Thymus (tissue), 11 donors: ENCODE data around the gene IER5L. TPM values are rescaled to one million over a fixed set of nuclear protein-coding genes. Genes with fewer than 3 reads are reported as not detected.
"Not testable (repeated sequence)": the region's sequence is repeated elsewhere in the genome, so short reads cannot be mapped to it uniquely, and the experiment has no call there.

Experiments
- DNase-seq, 9 donors: peaks; one replicate each; pipeline ENCODE4 v3.0.0-alpha.2; 2013; ENCODE audit warnings: low spot score in 9 of 9, low read depth in 6 of 9, missing footprints in 1 of 9
- H3K27ac ChIP-seq, 2 donors: one replicate each; pipeline ENCODE4 v1.5.1; 2013; ENCODE audit warnings: control low read depth in 1 of 2, low read depth in 1 of 2, low read length in 1 of 2, mild to moderate bottlenecking in 1 of 2, moderate library complexity in 1 of 2
- H3K27me3 ChIP-seq, 2 donors: one replicate each; pipeline ENCODE4 v1.5.1; 2013; ENCODE audit warnings: low read length in 1 of 2; ENCODE audit not compliant: control insufficient read depth in 2 of 2, insufficient read depth in 1 of 2
- H3K36me3 ChIP-seq, 2 donors: one replicate each; pipeline ENCODE4 v1.5.1; 2013; ENCODE audit warnings: low read length in 1 of 2, mild to moderate bottlenecking in 1 of 2, moderate library complexity in 1 of 2; ENCODE audit not compliant: control insufficient read depth in 2 of 2, insufficient read depth in 2 of 2
- H3K4me1 ChIP-seq, 2 donors: one replicate each; pipeline ENCODE4 v1.5.1; 2013; ENCODE audit warnings: low read length in 2 of 2; ENCODE audit not compliant: control insufficient read depth in 2 of 2, insufficient read depth in 2 of 2
- H3K4me3 ChIP-seq, 2 donors: one replicate each; pipeline ENCODE4 v1.5.1; 2013; ENCODE audit warnings: low read length in 2 of 2, control low read depth in 1 of 2, mild to moderate bottlenecking in 1 of 2
- H3K9me3 ChIP-seq, 2 donors: one replicate each; pipeline ENCODE4 v1.5.1; 2013; ENCODE audit warnings: low read length in 1 of 2, mild to moderate bottlenecking in 1 of 2; ENCODE audit not compliant: control insufficient read depth in 2 of 2, insufficient read depth in 1 of 2
- WGBS: extraction: QIAGEN DNeasy Blood & Tissue Kit; methylation state at CpG from one replicate; pipeline ENCODE4 v1.1.7; 2013; 5-methylcytosine and 5-hydroxymethylcytosine counted together
- polyA plus RNA-seq: library from polyadenylated mRNA; stranded (reverse); fragments of 200-250 nt; gene quantifications from one replicate; pipeline ENCODE4 v1.2.3, GENCODE V29; 2013
- total RNA-seq: library from RNA; stranded (reverse); fragments of 120-200 nt; gene quantifications from one replicate; pipeline ENCODE4 v1.2.4, GENCODE V29; 2013
- donor health status: healthy.

The IER5L gene
- total and polyA plus RNA-seq, 2 donors: 4.2 to 13.7 TPM

- Histone ChIP-seq H3K27ac (no peak overlapping the region), H3K9me3 (peaks cover 0 to 10% of the 10 kb centered on the region in 2 donors), H3K36me3 (no peaks in the 10 kb centered on the region), H3K27me3 (peaks cover 2 to 29% of the 10 kb centered on the region in 2 donors), H3K4me1 (no peaks in the 10 kb centered on the region), H3K4me3 (no peak overlapping the region)
- 94% methylated on average over 7 of the region's 7 CpGs for WGBS
- no peak for DNase-seq
Observed at GRCh38 chr9:129191234-129191633, 13.2 kb upstream of the IER5L start.

GRCh38 chr9:129189971-129190370 lies 11.9 kb upstream of the IER5L start:
- not testable (repeated sequence) for H3K36me3 ChIP-seq, H3K4me3 ChIP-seq, H3K9me3 ChIP-seq, H3K27ac ChIP-seq, DNase-seq, H3K4me1 ChIP-seq
- 97% methylated on average over 8 of the region's 8 CpGs for WGBS
- H3K27me3 ChIP-seq: peaks cover 2 to 19% of the 10 kb centered on the region in 2 donors

- no peaks in the 10 kb centered on the region for H3K36me3 ChIP-seq
- 90% methylated on average over 1 of the region's 1 CpG for WGBS
- H3K27ac ChIP-seq: no peak overlapping the region
- peaks cover 0 to 2% of the 10 kb centered on the region in 2 donors for H3K27me3 ChIP-seq
- no peak overlapping the region for H3K4me3 ChIP-seq
- no peak for DNase-seq
- peaks cover 0 to 7% of the 10 kb centered on the region in 2 donors for H3K9me3 ChIP-seq
- peaks cover 0 to 9% of the 10 kb centered on the region in 2 donors for H3K4me1 ChIP-seq
Observed at GRCh38 chr9:129187042-129187441, 9.0 kb upstream of the IER5L start.

- H3K4me1 ChIP-seq: peaks cover 0 to 9% of the 10 kb centered on the region in 2 donors
- WGBS: 96% methylated on average over 10 of the region's 10 CpGs
- H3K27ac ChIP-seq: no peak overlapping the region
- no peak overlapping the region for H3K4me3 ChIP-seq
- peaks cover 0 to 6% of the 10 kb centered on the region in 2 donors for H3K9me3 ChIP-seq
- DNase-seq: no peak
- H3K36me3 ChIP-seq: no peaks in the 10 kb centered on the region
- H3K27me3 ChIP-seq: peaks cover 0 to 4% of the 10 kb centered on the region in 2 donors
Observed at GRCh38 chr9:129185991-129186390, 7.9 kb upstream of the IER5L start.

GRCh38 chr9:129185402-129185801 lies 7.3 kb upstream of the IER5L start:
- DNase-seq: no peak
- no peak overlapping the region for H3K27ac ChIP-seq
- H3K27me3 ChIP-seq: peaks cover 0 to 9% of the 10 kb centered on the region in 2 donors
- peaks cover 0 to 6% of the 10 kb centered on the region in 2 donors for H3K9me3 ChIP-seq
- WGBS: 98% methylated on average over 6 of the region's 6 CpGs
- peaks cover 0 to 9% of the 10 kb centered on the region in 2 donors for H3K4me1 ChIP-seq
- H3K36me3 ChIP-seq: no peaks in the 10 kb centered on the region
- no peak overlapping the region for H3K4me3 ChIP-seq

GRCh38 chr9:129184596-129185122 lies 6.6 kb upstream of the IER5L start:
- Histone ChIP-seq H3K4me1 (peaks cover 0 to 9% of the 10 kb centered on the region in 2 donors), H3K36me3 (no peaks in the 10 kb centered on the region), H3K4me3 (no peak overlapping the region), H3K27me3 (peaks cover 0 to 14% of the 10 kb centered on the region in 2 donors), H3K27ac (no peak overlapping the region), H3K9me3 (peaks cover 0 to 6% of the 10 kb centered on the region in 2 donors)
- DNase-seq: no peak
- WGBS: 86% methylated on average over 9 of the region's 9 CpGs

GRCh38 chr9:129184219-129184524 lies 6.1 kb upstream of the IER5L start:
- no peak overlapping the region for H3K27ac ChIP-seq
- H3K4me3 ChIP-seq: no peak overlapping the region
- peaks cover 0 to 6% of the 10 kb centered on the region in 2 donors for H3K9me3 ChIP-seq
- H3K36me3 ChIP-seq: no peaks in the 10 kb centered on the region
- H3K4me1 ChIP-seq: peaks cover 0 to 9% of the 10 kb centered on the region in 2 donors
- WGBS: 93% methylated on average over 7 of the region's 7 CpGs
- no peak for DNase-seq
- peaks cover 0 to 19% of the 10 kb centered on the region in 2 donors for H3K27me3 ChIP-seq

GRCh38 chr9:129183495-129184218 lies 5.6 kb upstream of the IER5L start:
- DNase-seq: no peak
- no peaks in the 10 kb centered on the region for H3K36me3 ChIP-seq
- peaks cover 0 to 24% of the 10 kb centered on the region in 2 donors for H3K27me3 ChIP-seq
- WGBS: 87% methylated on average over 6 of the region's 6 CpGs
- H3K4me3 ChIP-seq: no peak overlapping the region
- H3K27ac ChIP-seq: no peak overlapping the region
- H3K9me3 ChIP-seq: peaks cover 0 to 6% of the 10 kb centered on the region in 2 donors
- peaks cover 0 to 13% of the 10 kb centered on the region in 2 donors for H3K4me1 ChIP-seq

- Histone ChIP-seq H3K27me3 (peaks cover 0 to 31% of the 10 kb centered on the region in 2 donors), H3K4me1 (peaks cover 4 to 19% of the 10 kb centered on the region in 2 donors), H3K4me3 (no peak overlapping the region), H3K9me3 (peaks cover 0 to 6% of the 10 kb centered on the region in 2 donors), H3K27ac (no peak overlapping the region), H3K36me3 (no peaks in the 10 kb centered on the region)
- DNase-seq: no peak
- 92% methylated on average over 20 of the region's 20 CpGs for WGBS
Observed at GRCh38 chr9:129182625-129183494, 4.8 kb upstream of the IER5L start.
